Heart left ventricle (tissue), 13 donors: ENCODE results near the gene SLC6A13.

Experiments
- CTCF ChIP-seq, 12 donors: fragments of 200-600 bp; sonication (generic) in 4 of 12; IDR thresholded peaks; one replicate each; pipeline versions ENCODE4 v1.5.0 to v1.8.0; 2018 to 2022; ENCODE audit warnings: antibody characterized with exemption in 12 of 12, mild to moderate bottlenecking in 5 of 12
- POLR2A ChIP-seq, 2 donors: fragments of 450-650 bp; IDR thresholded peaks; one replicate each; pipeline ENCODE4 v1.6.1; 2017; ENCODE audit warnings: antibody characterized with exemption in 2 of 2, mild to moderate bottlenecking in 2 of 2, moderate library complexity in 2 of 2
- donor health status: ischemic (EF 13 %, LVEDD 7.1; RV severe dilation, severe dysfunction).
- donor health status: DM: no; HTN: yes; CAD: no.
- donor health status: DM: no; HTN: no; CAD: no.
- donor health status: ischemic (EF 25% LVEDD 6.9; RV normal size, moderate dysfunction).
- donor health status: ischemic (EF 25% LVEDD 5.7; RV mildly dilated, moderate dysfunction).
- donor health status: ischemic (EF 35%, LVEDD 5.7; RV mildly dilated, moderate dysfunction).
- donor health status: nonischemic (EF 11% LVEDD 7.7; RV severe dilation, severe dysfunction).
- donor health status: DM: yes; HTN: yes; CAD: no.
- donor health status: PGD.
- donor health status: ischemic (EF 29% LVEDD 5.4; RV normal size, mild dysfunction).
- donor health status: nonischemic (EF 23%, LVEDD 6.1; RV moderate dilation, normal function).

GRCh38 chr12:224330-224729 is 38.3 kb downstream of the SLC6A13 start:
- no peak for TF ChIP-seq POLR2A (IDR thresholded peaks at IDR 0.05)
- no peak for TF ChIP-seq CTCF (IDR thresholded peaks at IDR 0.05)
